Stomach (tissue), 9 donors: ENCODE data around the gene EPB41L1. TPM values are rescaled to one million over a fixed set of nuclear protein-coding genes. Genes with fewer than 3 reads are reported as not detected.

ENCODE experiments used
- DNase-seq, 2 donors: peaks; one replicate each; pipeline versions ENCODE4 v3.0.0 to v3.0.0-alpha.2; 2013 to 2019
- H3K27ac ChIP-seq, 5 donors: fragments of 200-600 bp in 4 of 5; sonication (generic) in 4 of 5; one replicate each; pipeline ENCODE4 v1.5.1; 2013 to 2019; ENCODE audit warnings: mild to moderate bottlenecking in 1 of 5, moderate library complexity in 1 of 5
- H3K27me3 ChIP-seq, 3 donors: fragments of 200-600 bp; sonication (generic); one replicate each; pipeline ENCODE4 v1.5.1; 2017 to 2019; ENCODE audit warnings: mixed run types in 1 of 3
- H3K36me3 ChIP-seq, 4 donors: fragments of 200-600 bp; sonication (generic); 1 replicate in 3 of 4; 2 replicates in 1 of 4; pipeline ENCODE4 v1.5.1; 2016 to 2019
- H3K4me1 ChIP-seq, 4 donors: fragments of 200-600 bp; sonication (generic); one replicate each; pipeline ENCODE4 v1.5.1; 2016 to 2019
- H3K4me3 ChIP-seq, 4 donors: fragments of 200-600 bp; sonication (generic) in 3 of 4; one replicate each; pipeline ENCODE4 v1.5.1; 2016 to 2019; ENCODE audit warnings: mild to moderate bottlenecking in 1 of 4
- H3K9me3 ChIP-seq, 4 donors: fragments of 200-600 bp; sonication (generic); one replicate each; pipeline ENCODE4 v1.5.1; 2016 to 2019
- CTCF ChIP-seq, 7 experiments: fragments of 450-650 bp in 4 of 7; fragments of 200-600 bp in 3 of 7; sonication (generic) in 3 of 7; IDR thresholded peaks; one replicate each; pipeline ENCODE4 v1.5.1; 2016 to 2019; ENCODE audit warnings: antibody characterized with exemption in 7 of 7, control low read depth in 2 of 7, mild to moderate bottlenecking in 1 of 7
- EP300 ChIP-seq: sonication (generic); formaldehyde crosslinking; IDR thresholded peaks from one replicate; pipeline ENCODE4 v1.6.1; 2017; ENCODE audit warnings: antibody characterized with exemption
- POLR2A ChIP-seq, 4 donors: fragments of 450-650 bp; IDR thresholded peaks; one replicate each; pipeline ENCODE4 v1.6.1; 2016; ENCODE audit warnings: antibody characterized with exemption in 4 of 4, control low read depth in 2 of 4, mild to moderate bottlenecking in 1 of 4, moderate library complexity in 1 of 4
- POLR2AphosphoS5 ChIP-seq, 3 donors: sonication (generic); formaldehyde crosslinking; IDR thresholded peaks; one replicate each; pipeline ENCODE4 v1.6.1; 2016; ENCODE audit warnings: antibody characterized with exemption in 3 of 3
- WGBS, 5 donors: extraction: QIAGEN DNeasy Blood & Tissue Kit in 3 of 5; methylation state at CpG; one replicate each; pipeline versions ENCODE4 v1.1.5 to v1.1.7; 2013 to 2018; 5-methylcytosine and 5-hydroxymethylcytosine counted together
- intact Hi-C: fragments of 100-400 bp; cut with DNase I; formaldehyde crosslinking; loops from one replicate; pipeline ENCODE4 v1.15.1; 2023; ENCODE audit warnings: low total_unique reads
- polyA plus RNA-seq, 3 donors: library from polyadenylated mRNA; stranded (reverse); fragments of 200-250 nt; gene quantifications; one replicate each; pipeline ENCODE4 v1.2.3, GENCODE V29; 2013
- total RNA-seq, 5 donors: library from RNA; depleted of rRNA; stranded (reverse); fragments of >200 nt; gene quantifications; one replicate each; pipeline versions ENCODE4 v1.1.0 to v1.2.3, GENCODE V29; 2014 to 2016
- donor health status: healthy with polysubstance abuse.
- donor health status: Bipolar disorder and iron deficiency.
- donor health status: healthy.

The EPB41L1 gene
- total and polyA plus RNA-seq, 8 donors = 25.9 to 271 (median 40.4) TPM

- Histone ChIP-seq H3K36me3 (peaks cover 2 to 26% (median 15%) of the 10 kb centered on the region in 4 donors), H3K4me3 (no peak overlapping the region), H3K27me3 (no peaks in the 10 kb centered on the region), H3K27ac (no peak overlapping the region), H3K4me1 (peaks cover 20 to 37% (median 26%) of the 10 kb centered on the region in 4 donors), H3K9me3 (no peaks in the 10 kb centered on the region)
- intact Hi-C loops = no loop called here
- 66 to 81% (median 73%) methylated on average over 4 of the region's 4 CpGs for WGBS, 5 donors
- no peak for DNase-seq
- TF ChIP-seq POLR2AphosphoS5 (IDR thresholded peaks at IDR 0.05) (no peak), POLR2A (IDR thresholded peaks at IDR 0.05) (no peak), CTCF (IDR thresholded peaks at IDR 0.05) (no peak), EP300 (no peak)
Observed at GRCh38 chr20:36234771-36235320, 80.3 kb downstream of the EPB41L1 start.

- DNase-seq = peak; percentile 82 to 93
- intact Hi-C loops = no loop called here
- no peaks in the 10 kb centered on the region for H3K27me3 ChIP-seq
- H3K36me3 ChIP-seq = peaks cover 13 to 26% (median 20%) of the 10 kb centered on the region in 4 donors
- H3K4me3 ChIP-seq = peak within 1 kb of the TSS; percentile 80 to 91 (median 84)
- no peaks in the 10 kb centered on the region for H3K9me3 ChIP-seq
- peak within 1 kb of the TSS; percentile 66 to 86 (median 80) for H3K27ac ChIP-seq
- WGBS, 5 donors = 12 to 15% (median 13%) methylated on average over 44 of the region's 44 CpGs
- TF ChIP-seq POLR2A (IDR thresholded peaks at IDR 0.05) (no peak), POLR2AphosphoS5 (IDR thresholded peaks at IDR 0.05) (peak; percentile 70 to 94 (median 84)), EP300 (no peak), CTCF (IDR thresholded peaks at IDR 0.05) (peak in 1 of 7 experiments; percentile 14)
- H3K4me1 ChIP-seq = peaks cover 20 to 48% (median 30%) of the 10 kb centered on the region in 4 donors
Observed at GRCh38 chr20:36235892-36236785, 81.6 kb downstream of the EPB41L1 start, which contains the start of gene AAR2. AAR2 (plus strand) TSS chr20:36236478; CDS start chr20:36239869, 3,391 bp downstream.

- no peak for DNase-seq
- peaks cover 20 to 48% (median 30%) of the 10 kb centered on the region in 4 donors for H3K4me1 ChIP-seq
- intact Hi-C loops = no loop called here
- WGBS, 5 donors = 0 to 2% (median 1%) methylated on average over 6 of the region's 6 CpGs
- no peaks in the 10 kb centered on the region for H3K9me3 ChIP-seq
- peak overlapping the region; percentile 66 to 86 (median 80) for H3K27ac ChIP-seq
- peaks cover 19 to 26% (median 26%) of the 10 kb centered on the region in 4 donors for H3K36me3 ChIP-seq
- TF ChIP-seq POLR2A (IDR thresholded peaks at IDR 0.05) (no peak), CTCF (IDR thresholded peaks at IDR 0.05) (no peak), EP300 (no peak)
- H3K4me3 ChIP-seq = peak overlapping the region; percentile 80 to 91 (median 84)
- no peaks in the 10 kb centered on the region for H3K27me3 ChIP-seq
Observed at GRCh38 chr20:36236786-36237121, 82.2 kb downstream of the EPB41L1 start.

GRCh38 chr20:36237477-36237876 is 82.9 kb downstream of the EPB41L1 start:
- H3K4me3 ChIP-seq = peak overlapping the region; percentile 80 to 91 (median 84)
- WGBS, 5 donors = 53 to 59% (median 59%) methylated on average over 5 of the region's 5 CpGs
- H3K27me3 ChIP-seq = no peaks in the 10 kb centered on the region
- DNase-seq = no peak
- H3K36me3 ChIP-seq = peaks cover 20 to 34% (median 31%) of the 10 kb centered on the region in 4 donors
- intact Hi-C loops = no loop called here
- peak overlapping the region in 1 of 5 donors; percentile 86 for H3K27ac ChIP-seq
- TF ChIP-seq POLR2A (IDR thresholded peaks at IDR 0.05) (no peak), EP300 (no peak), POLR2AphosphoS5 (IDR thresholded peaks at IDR 0.05) (no peak), CTCF (IDR thresholded peaks at IDR 0.05) (no peak)
- H3K4me1 ChIP-seq = peaks cover 20 to 48% (median 30%) of the 10 kb centered on the region in 4 donors
- no peaks in the 10 kb centered on the region for H3K9me3 ChIP-seq
